Spinal cord (tissue), 10 donors: ENCODE measurements around the gene CAMSAP3. TPM values are rescaled to one million over a fixed set of nuclear protein-coding genes. Genes with fewer than 3 reads are reported as not detected.

Experiments
- DNase-seq, 6 donors: peaks; one replicate each; pipeline versions ENCODE4 v3.0.0 to v3.0.0-alpha.2; 2013 to 2015; ENCODE audit warnings: low spot score in 6 of 6, low read depth in 4 of 6
- H3K27ac ChIP-seq: one replicate; pipeline ENCODE4 v1.5.1; 2013; ENCODE audit warnings: low read depth, low read length, control low read depth
- H3K27me3 ChIP-seq: one replicate; pipeline ENCODE4 v1.6.1; 2013; ENCODE audit warnings: low read length; ENCODE audit not compliant: control insufficient read depth, insufficient read depth
- H3K36me3 ChIP-seq: one replicate; pipeline ENCODE4 v1.6.1; 2013; ENCODE audit warnings: low read length; ENCODE audit not compliant: control insufficient read depth, insufficient read depth
- H3K4me1 ChIP-seq: one replicate; pipeline ENCODE4 v1.6.1; 2013; ENCODE audit warnings: low read length; ENCODE audit not compliant: control insufficient read depth, insufficient read depth
- H3K4me3 ChIP-seq: one replicate; pipeline ENCODE4 v1.5.1; 2013; ENCODE audit warnings: low read depth, low read length, control low read depth
- H3K9me3 ChIP-seq: one replicate; pipeline ENCODE4 v1.6.1; 2013; ENCODE audit warnings: low read length; ENCODE audit not compliant: control insufficient read depth, insufficient read depth
- WGBS: methylation state at CpG from one replicate; pipeline ENCODE4 v1.1.5; 2013; ENCODE audit warnings: missing lambda C conversion rate; ENCODE audit not compliant: insufficient coverage; 5-methylcytosine and 5-hydroxymethylcytosine counted together
- polyA plus RNA-seq, 2 donors: library from polyadenylated mRNA; unstranded; fragments of 120-200 nt; gene quantifications; one replicate each; pipeline ENCODE4 v1.2.1, GENCODE V29; 2013; ENCODE audit not compliant: insufficient read length in 2 of 2
- total RNA-seq, 2 donors: library from RNA; depleted of rRNA in 1 of 2; stranded (reverse); fragments of 120-200 nt in 1 of 2; fragments of >200 nt in 1 of 2; gene quantifications; one replicate each; pipeline versions ENCODE4 v1.2.3 to v1.2.4, GENCODE V29; 2013 to 2014
- donor health status: healthy.

CAMSAP3 gene
- total and polyA plus RNA-seq, 4 donors: 4.9 to 45.8 (median 24.7) TPM

- H3K27me3 ChIP-seq: no peaks in the 10 kb centered on the region
- DNase-seq: no peak
- 94% methylated on average over 19 of the region's 20 CpGs for WGBS
- peaks cover 8% of the 10 kb centered on the region for H3K36me3 ChIP-seq
- no peak overlapping the region for H3K4me3 ChIP-seq
- H3K27ac ChIP-seq: no peak overlapping the region
- H3K4me1 ChIP-seq: no peaks in the 10 kb centered on the region
- no peaks in the 10 kb centered on the region for H3K9me3 ChIP-seq
Measured at GRCh38 chr19:7644550-7644877, 48.9 kb downstream of the CAMSAP3 start.

DNA sequence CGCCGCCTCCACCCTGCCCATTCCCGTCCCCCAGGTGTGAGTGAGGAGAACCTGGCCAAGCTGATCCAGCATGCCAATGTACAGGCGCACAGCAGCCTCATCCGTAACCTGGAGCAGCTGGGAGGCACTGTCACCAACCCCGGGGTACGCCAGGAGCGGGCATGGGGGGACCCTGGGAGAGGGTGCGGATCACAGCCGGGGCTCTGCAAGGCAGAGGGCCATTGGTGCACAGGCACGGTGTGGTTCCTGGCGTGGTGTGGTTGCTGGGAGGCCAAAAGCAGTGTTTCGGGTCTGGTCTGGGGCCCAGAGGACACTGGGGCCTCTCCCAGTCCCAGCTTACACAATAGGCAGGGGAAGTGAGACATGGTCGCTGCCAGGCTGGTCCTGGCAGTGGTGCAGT, 49.5 kb downstream of the CAMSAP3 start:
- Histone ChIP-seq H3K36me3 (peaks cover 8% of the 10 kb centered on the region), H3K9me3 (no peaks in the 10 kb centered on the region), H3K27me3 (no peaks in the 10 kb centered on the region), H3K4me1 (no peaks in the 10 kb centered on the region), H3K4me3 (no peak overlapping the region), H3K27ac (no peak overlapping the region)
- no peak for DNase-seq
- 84% methylated on average over 11 of the region's 14 CpGs for WGBS

- H3K36me3 ChIP-seq: peaks cover 8% of the 10 kb centered on the region
- H3K27me3 ChIP-seq: peaks cover under 1% of the 10 kb centered on the region
- DNase-seq: no peak
- 53% methylated on average over 19 of the region's 20 CpGs for WGBS
- H3K9me3 ChIP-seq: no peaks in the 10 kb centered on the region
- H3K4me3 ChIP-seq: no peak overlapping the region
- H3K27ac ChIP-seq: no peak overlapping the region
- no peaks in the 10 kb centered on the region for H3K4me1 ChIP-seq
Measured at GRCh38 chr19:7645656-7646425, 50.2 kb downstream of the CAMSAP3 start.

GRCh38 chr19:7646426-7646700, 50.7 kb downstream of the CAMSAP3 start:
- H3K27me3 ChIP-seq: peaks cover 4% of the 10 kb centered on the region
- 83% methylated on average over 8 of the region's 8 CpGs for WGBS
- no peak for DNase-seq

GRCh38 chr19:7647156-7647555, 51.5 kb downstream of the CAMSAP3 start:
- Histone ChIP-seq H3K4me3 (no peak overlapping the region), H3K27me3 (peaks cover 5% of the 10 kb centered on the region), H3K9me3 (no peaks in the 10 kb centered on the region), H3K36me3 (peaks cover 8% of the 10 kb centered on the region), H3K27ac (no peak overlapping the region), H3K4me1 (peaks cover under 1% of the 10 kb centered on the region)
- DNase-seq: no peak
- 93% methylated on average over 26 of the region's 26 CpGs for WGBS

More at GRCh38 chr19:7646426-7646700, 50.7 kb downstream of the CAMSAP3 start:
- H3K4me1 ChIP-seq: no peaks in the 10 kb centered on the region
- peaks cover 8% of the 10 kb centered on the region for H3K36me3 ChIP-seq
- no peaks in the 10 kb centered on the region for H3K9me3 ChIP-seq
- no peak overlapping the region for H3K4me3 ChIP-seq
- no peak overlapping the region for H3K27ac ChIP-seq

- H3K4me1 ChIP-seq: peaks cover 5% of the 10 kb centered on the region
- H3K36me3 ChIP-seq: peaks cover 5% of the 10 kb centered on the region
- H3K27ac ChIP-seq: no peak overlapping the region
- no peaks in the 10 kb centered on the region for H3K9me3 ChIP-seq
- 87% methylated on average over 14 of the region's 15 CpGs for WGBS
- peaks cover 5% of the 10 kb centered on the region for H3K27me3 ChIP-seq
- DNase-seq: no peak
- no peak overlapping the region for H3K4me3 ChIP-seq
Measured at GRCh38 chr19:7648265-7649014, 52.8 kb downstream of the CAMSAP3 start.

GRCh38 chr19:7650148-7650547, 54.5 kb downstream of the CAMSAP3 start:
- H3K27me3 ChIP-seq: peaks cover 5% of the 10 kb centered on the region
- peaks cover 5% of the 10 kb centered on the region for H3K36me3 ChIP-seq
- WGBS: 44% methylated on average over 2 of the region's 2 CpGs
- H3K4me3 ChIP-seq: no peak overlapping the region
- DNase-seq: no peak
- H3K4me1 ChIP-seq: peaks cover 5% of the 10 kb centered on the region
- no peaks in the 10 kb centered on the region for H3K9me3 ChIP-seq
- H3K27ac ChIP-seq: no peak overlapping the region

DNA sequence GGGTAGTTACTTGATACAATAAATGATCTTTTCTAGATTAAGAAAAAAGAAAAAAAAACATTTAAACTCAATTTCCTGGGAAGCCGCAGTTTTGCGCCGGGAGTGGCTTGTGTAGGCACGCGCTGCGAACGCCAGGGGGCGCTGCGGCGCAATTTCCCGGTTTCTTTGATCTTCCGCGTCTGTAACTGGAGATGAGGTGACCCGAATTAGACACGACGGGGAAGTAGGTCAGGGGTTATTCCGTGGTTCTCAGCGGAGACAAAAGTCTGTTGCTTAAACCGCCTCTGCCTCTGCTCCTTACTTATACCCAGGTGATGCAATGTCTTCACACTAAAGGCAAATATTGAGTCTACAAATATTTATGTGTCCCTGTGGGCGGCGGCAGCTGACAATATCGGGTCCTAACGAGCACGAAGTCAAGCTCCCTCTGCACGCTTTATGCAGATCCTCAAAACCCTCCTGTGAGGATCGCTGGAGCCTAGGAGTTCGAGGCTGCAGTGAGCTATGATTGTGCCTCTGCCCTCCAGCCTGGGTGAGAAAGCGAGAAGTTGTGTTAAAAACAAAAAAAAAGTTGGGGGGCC, 56.5 kb downstream of the CAMSAP3 start:
- no peak overlapping the region for H3K4me3 ChIP-seq
- H3K4me1 ChIP-seq: peaks cover 5% of the 10 kb centered on the region
- H3K9me3 ChIP-seq: no peaks in the 10 kb centered on the region
- H3K27ac ChIP-seq: no peak overlapping the region
- peaks cover 2% of the 10 kb centered on the region for H3K36me3 ChIP-seq
- peaks cover 5% of the 10 kb centered on the region for H3K27me3 ChIP-seq
- 2% methylated on average over 24 of the region's 28 CpGs for WGBS
- DNase-seq: peak; percentile 28 to 90 (median 66)

- Histone ChIP-seq H3K9me3 (no peaks in the 10 kb centered on the region), H3K27ac (no peak overlapping the region), H3K27me3 (peaks cover 5% of the 10 kb centered on the region)
Measured at GRCh38 chr19:7654401-7654800, 58.7 kb downstream of the CAMSAP3 start.

More at GRCh38 chr19:7654401-7654800, 58.7 kb downstream of the CAMSAP3 start:
- Histone ChIP-seq H3K36me3 (no peaks in the 10 kb centered on the region), H3K4me1 (peaks cover 8% of the 10 kb centered on the region), H3K4me3 (no peak overlapping the region)
- DNase-seq: no peak
- 73% methylated on average over 3 of the region's 8 CpGs for WGBS
